WTC11 (cell line): ENCODE measurements around the gene KIFC3. TPM values are rescaled to one million over a fixed set of nuclear protein-coding genes. Genes with fewer than 3 reads are reported as not detected.

Experiments used
- ATAC-seq: fragments of 200-7000 bp; cut with Tn5 transposase; 2 replicates; pipeline ENCODE4 v1.10.0; 2021; ENCODE audit warnings: mild to moderate bottlenecking, moderate library complexity
- CTCF ChIA-PET: fragments of 300-600 bp; sonication (Branson Sonifier 250); formaldehyde crosslinking; loops from one replicate; lab custom pipeline; 2021; ENCODE audit warnings: antibody characterized with exemption; lab: Charles Lee
- POLR2A ChIA-PET: fragments of 350-600 bp; sonication (Branson Sonifier 250); formaldehyde crosslinking; loops from one replicate; lab custom pipeline; 2021; ENCODE audit warnings: antibody characterized with exemption; lab: Charles Lee
- DNase-seq: peaks from one replicate; pipeline ENCODE4 v3.0.0; 2021; ENCODE audit warnings: low spot score
- H3K27ac Mint-ChIP-seq: 2 replicates; pipeline ENCODE4 v1.8.0; 2021; ENCODE audit warnings: mixed read lengths
- H3K27me3 Mint-ChIP-seq: 2 replicates; pipeline ENCODE4 v1.8.0; 2021; ENCODE audit warnings: low read depth, mild to moderate bottlenecking, moderate library complexity, mixed read lengths
- H3K36me3 Mint-ChIP-seq: 2 replicates; pipeline ENCODE4 v1.8.0; 2021; ENCODE audit warnings: mixed read lengths
- H3K4me1 Mint-ChIP-seq: 2 replicates; pipeline ENCODE4 v1.8.0; 2022; ENCODE audit warnings: mixed read lengths
- H3K4me3 Mint-ChIP-seq: 2 replicates; pipeline ENCODE4 v1.8.0; 2021; ENCODE audit warnings: mild to moderate bottlenecking, moderate library complexity, mixed read lengths
- H3K9me3 Mint-ChIP-seq: 2 replicates; pipeline ENCODE4 v1.8.0; 2021; ENCODE audit warnings: mixed read lengths
- EMX1 ChIP-seq: fragments of 250-450 bp; sonication (Bioruptor Pico); IDR thresholded peaks from 2 replicates; pipeline ENCODE4 v1.8.0; 2021; ENCODE audit warnings: mild to moderate bottlenecking
- FOXK1 ChIP-seq: sonication (generic); formaldehyde crosslinking; IDR thresholded peaks from 2 replicates; pipeline ENCODE4 v1.8.0; 2022; ENCODE audit warnings: mild to moderate bottlenecking, moderate library complexity, missing genetic modification reagents
- GABPB1 ChIP-seq: sonication (generic); formaldehyde crosslinking; IDR thresholded peaks from 2 replicates; pipeline ENCODE4 v1.8.1; 2023; ENCODE audit warnings: mild to moderate bottlenecking, missing genetic modification reagents
- JUN ChIP-seq: sonication (generic); formaldehyde crosslinking; IDR thresholded peaks from 2 replicates; pipeline ENCODE4 v1.8.0; 2023; ENCODE audit warnings: mild to moderate bottlenecking, missing genetic modification reagents
- NFE2L1 ChIP-seq: sonication (generic); formaldehyde crosslinking; IDR thresholded peaks from 2 replicates; pipeline ENCODE4 v1.8.1; 2023; ENCODE audit warnings: missing genetic modification reagents
- NR2C2 ChIP-seq: sonication (generic); formaldehyde crosslinking; IDR thresholded peaks from 2 replicates; pipeline ENCODE4 v1.8.0; 2022; ENCODE audit warnings: mild to moderate bottlenecking, missing genetic modification reagents
- PRDM15 ChIP-seq: sonication (generic); formaldehyde crosslinking; IDR thresholded peaks from 2 replicates; pipeline ENCODE4 v1.8.0; 2022; ENCODE audit warnings: missing genetic modification reagents
- SP1 ChIP-seq: sonication (generic); formaldehyde crosslinking; conservative IDR thresholded peaks from 2 replicates; pipeline ENCODE4 v1.8.1; 2022; ENCODE audit warnings: missing genetic modification reagents
- USF2 ChIP-seq: sonication (generic); formaldehyde crosslinking; IDR thresholded peaks from 2 replicates; pipeline ENCODE4 v1.8.1; 2023; ENCODE audit warnings: mild to moderate bottlenecking, missing genetic modification reagents, moderate library complexity
- ZNF138 ChIP-seq: sonication (generic); formaldehyde crosslinking; conservative IDR thresholded peaks from 2 replicates; pipeline ENCODE4 v1.8.1; 2022; ENCODE audit warnings: mild to moderate bottlenecking, moderate library complexity, missing genetic modification reagents
- ZNF281 ChIP-seq: sonication (generic); formaldehyde crosslinking; IDR thresholded peaks from 2 replicates; pipeline ENCODE4 v1.8.0; 2023; ENCODE audit warnings: mild to moderate bottlenecking, missing genetic modification reagents
- ZNF423 ChIP-seq: fragments of 250-450 bp; sonication (Bioruptor Pico); IDR thresholded peaks from 2 replicates; pipeline ENCODE4 v2.1.2; 2022; ENCODE audit warnings: mild to moderate bottlenecking, moderate library complexity
- ZSCAN18 ChIP-seq: fragments of 250-450 bp; sonication (Bioruptor Pico); IDR thresholded peaks from 2 replicates; pipeline ENCODE4 v2.1.2; 2022; ENCODE audit warnings: mild to moderate bottlenecking, moderate library complexity
- total RNA-seq: library from RNA; stranded (reverse); gene quantifications from 3 replicates; pipeline ENCODE4 v1.2.3, GENCODE V29; 2021
- TF ChIP-seq, protein P1 (sequence below): fragments of 250-450 bp; sonication (Bioruptor Pico); IDR thresholded peaks from 2 replicates; pipeline ENCODE4 v1.9.0; 2021; ENCODE audit warnings: mild to moderate bottlenecking

KIFC3 gene
- total RNA-seq, 1 experiment from 2014 or later: 11.6 TPM

DNA sequence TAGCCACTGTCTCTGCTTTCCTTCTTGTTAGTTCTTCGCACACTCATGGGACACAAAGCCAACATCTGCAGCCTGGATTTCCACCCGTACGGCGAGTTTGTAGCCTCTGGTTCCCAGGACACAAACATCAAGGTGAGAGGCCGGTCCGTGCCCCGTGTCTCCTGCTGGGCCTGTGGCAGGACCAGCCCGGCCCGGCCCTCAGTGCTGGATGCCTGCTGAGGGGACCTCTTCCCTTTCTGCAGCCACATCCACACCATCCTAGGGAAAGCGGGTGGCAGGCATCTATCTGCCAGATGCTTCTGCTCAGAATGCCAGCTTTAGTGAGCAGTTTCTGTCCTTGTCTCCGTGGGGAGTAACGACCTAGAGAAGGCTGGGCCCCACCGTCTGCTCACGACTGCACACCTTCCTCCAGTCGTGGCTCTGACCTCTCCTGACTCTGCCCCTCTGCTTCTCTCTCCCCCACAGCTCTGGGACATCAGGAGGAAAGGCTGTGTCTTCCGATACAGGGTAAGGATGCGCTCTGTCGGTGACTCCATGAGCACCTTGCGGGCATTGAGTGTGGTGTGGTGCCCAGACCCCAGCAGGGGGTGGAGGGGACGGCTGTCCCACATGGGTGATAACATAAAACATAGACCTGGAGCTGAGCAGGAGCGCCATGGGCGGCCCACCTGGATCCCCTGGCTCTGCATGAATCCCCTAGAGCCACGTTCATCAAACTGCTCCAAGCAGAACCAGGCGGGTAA, 51.3 kb downstream of the KIFC3 start (continued):
- no peak for TF ChIP-seq EMX1 (CRISPR knock-in tag)
- no peak for TF ChIP-seq ZSCAN18
- TF ChIP-seq, protein P1, sequence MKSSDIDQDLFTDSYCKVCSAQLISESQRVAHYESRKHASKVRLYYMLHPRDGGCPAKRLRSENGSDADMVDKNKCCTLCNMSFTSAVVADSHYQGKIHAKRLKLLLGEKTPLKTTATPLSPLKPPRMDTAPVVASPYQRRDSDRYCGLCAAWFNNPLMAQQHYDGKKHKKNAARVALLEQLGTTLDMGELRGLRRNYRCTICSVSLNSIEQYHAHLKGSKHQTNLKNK: no peak
- no peak for TF ChIP-seq ZNF281

- H3K9me3 Mint-ChIP-seq: no peaks in the 10 kb centered on the region
- ATAC-seq (no peak), DNase-seq (no peak)
- H3K4me1 Mint-ChIP-seq: no peaks in the 10 kb centered on the region
- H3K27ac Mint-ChIP-seq: no peak overlapping the region
- no peak for TF ChIP-seq EMX1 (CRISPR knock-in tag)
- no peak for TF ChIP-seq ZNF281
- no peak for TF ChIP-seq PRDM15 (CRISPR knock-in tag)
- TF ChIP-seq FOXK1 (CRISPR knock-in tag): no peak
- no peak for TF ChIP-seq ZNF138 (CRISPR knock-in tag)
- POLR2A ChIA-PET: no interaction called here
- no peaks in the 10 kb centered on the region for H3K27me3 Mint-ChIP-seq
- H3K4me3 Mint-ChIP-seq: no peak overlapping the region
- CTCF ChIA-PET: interaction anchor here (0.5 kb wide), 1 partner anchor 191 kb away, joined by 3 read pairs; no protein-coding TSS in a partner anchor
- 0 out of 2 replicates have a peak, but pooled peaks cover 3% of the 10 kb centered on the region for H3K36me3 Mint-ChIP-seq
Measured at GRCh38 chr16:57749856-57750452, 52.3 kb downstream of the KIFC3 start.

GRCh38 chr16:57749101-57749692, 53.1 kb downstream of the KIFC3 start:
- no peak overlapping the region for H3K27ac Mint-ChIP-seq
- H3K9me3 Mint-ChIP-seq: no peaks in the 10 kb centered on the region
- ATAC-seq: no peak
- ChIA-PET CTCF (interaction anchor here (0.5 to 1.2 kb wide), 2 partner anchors 8 to 191 kb away, joined by 3 to 4 read pairs; no protein-coding TSS in a partner anchor), POLR2A (no interaction called here)
- H3K4me3 Mint-ChIP-seq: no peak overlapping the region
- H3K27me3 Mint-ChIP-seq: no peaks in the 10 kb centered on the region
- no peaks in the 10 kb centered on the region for H3K4me1 Mint-ChIP-seq
- no peak for DNase-seq
- H3K36me3 Mint-ChIP-seq: 0 out of 2 replicates have a peak, but pooled peaks cover 3% of the 10 kb centered on the region
- TF ChIP-seq JUN (CRISPR knock-in tag) (no peak), GABPB1 (no peak), NFE2L1 (CRISPR knock-in tag) (no peak), USF2 (CRISPR knock-in tag) (no peak), ZNF281 (no peak), ZNF138 (CRISPR knock-in tag) (no peak), ZNF423 (CRISPR knock-in tag) (no peak), SP1 (CRISPR knock-in tag) (no peak), NR2C2 (CRISPR knock-in tag) (no peak)
